ENCODE results near the gene LARGE1.

Gene LARGE1

DNA sequence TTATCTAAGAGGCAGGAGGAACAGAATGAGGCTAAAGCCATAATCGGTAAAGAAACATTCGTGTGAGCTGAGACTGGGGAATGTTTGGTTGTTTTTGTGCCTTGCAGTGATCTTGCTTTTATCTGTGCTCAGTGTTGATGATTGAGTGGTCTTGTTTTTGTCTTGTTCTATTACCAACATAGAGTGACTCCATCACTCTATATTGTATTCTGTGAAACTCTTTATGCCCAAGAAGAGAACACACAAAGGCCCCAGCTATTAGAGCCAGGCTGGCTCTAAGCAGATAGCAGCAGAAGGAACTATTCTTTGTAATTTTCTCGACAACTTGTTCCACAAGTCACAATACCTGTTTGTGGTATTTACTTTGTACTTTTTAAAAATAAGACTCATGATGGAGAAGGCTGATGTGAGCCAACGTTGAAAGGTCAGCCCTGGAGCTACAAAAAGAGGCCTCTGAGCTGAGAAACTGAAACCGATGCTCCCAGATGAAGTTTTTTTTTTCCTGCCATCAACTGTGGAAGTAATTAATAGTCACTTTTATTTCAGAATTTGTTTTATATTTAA lies 68.4 kb downstream of the LARGE1 start:
- no peak for DNase-seq

DNA sequence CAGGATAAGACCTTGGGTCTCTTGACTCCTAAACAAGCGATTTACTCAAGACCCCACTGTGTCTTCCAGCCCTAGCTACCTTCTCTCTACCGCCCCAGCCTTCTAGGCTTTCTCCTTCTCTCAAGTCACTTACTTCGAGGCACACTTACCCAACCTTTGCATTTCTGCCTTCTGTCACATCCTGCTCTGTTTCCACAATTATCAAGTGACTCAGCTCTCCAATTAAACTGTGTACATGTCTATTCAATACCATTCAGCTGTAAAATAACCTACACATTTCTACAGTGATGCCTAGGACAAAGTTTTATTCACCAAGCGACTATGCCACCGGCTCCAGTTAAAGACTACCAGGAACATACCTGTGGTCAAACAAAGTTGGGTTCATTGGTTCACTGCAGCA lies 69.0 kb downstream of the LARGE1 start:
- no peak for DNase-seq

DNA sequence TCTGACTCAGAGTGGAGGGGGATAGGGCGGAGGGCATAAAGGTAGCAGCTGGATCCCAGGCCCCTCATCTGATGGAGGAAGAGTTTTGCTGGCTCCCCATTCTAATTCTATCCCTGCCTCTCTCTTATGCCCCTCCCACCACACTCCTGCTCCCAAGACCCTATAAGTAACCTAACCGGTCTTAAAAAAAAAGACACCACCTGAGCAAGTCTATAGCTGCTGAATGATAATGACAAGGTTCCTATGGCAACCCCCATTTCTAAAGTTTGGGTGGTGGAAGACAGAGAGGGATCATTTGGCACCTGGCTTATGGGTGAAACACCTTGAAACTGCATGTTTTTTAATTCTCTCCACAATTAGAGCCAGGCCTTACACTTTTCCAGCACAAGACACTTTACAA lies 69.6 kb downstream of the LARGE1 start:
- DNase-seq: no peak

DNA sequence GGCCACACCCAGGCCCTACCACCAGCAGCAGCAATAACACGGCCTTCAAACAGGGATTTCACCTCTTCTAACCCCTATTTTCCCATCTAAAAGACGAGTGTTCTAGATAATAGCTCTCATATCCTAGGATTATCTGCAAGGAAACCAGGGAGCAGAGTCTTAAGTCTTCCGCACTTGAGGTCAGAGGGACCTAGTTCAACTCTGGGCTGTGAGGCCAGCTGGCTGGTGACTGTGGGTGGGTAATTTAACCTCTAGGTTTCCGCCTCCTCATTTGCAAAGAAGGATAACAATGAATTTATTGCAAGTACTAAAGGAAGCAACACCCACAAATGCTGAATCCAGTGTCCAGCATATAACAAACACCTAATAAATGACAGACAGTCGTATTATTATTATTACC lies 70.1 kb downstream of the LARGE1 start:
- no peak for DNase-seq

GRCh38 chr22:33848251-33848650 lies 72.0 kb downstream of the LARGE1 start:
- no peak for DNase-seq

- no peak for DNase-seq
These were observed 76.0 kb downstream of the LARGE1 start for GRCh38 chr22:33844273-33844672.

- DNase-seq: no peak
These were observed 77.7 kb downstream of the LARGE1 start for GRCh38 chr22:33842421-33843094.

DNA sequence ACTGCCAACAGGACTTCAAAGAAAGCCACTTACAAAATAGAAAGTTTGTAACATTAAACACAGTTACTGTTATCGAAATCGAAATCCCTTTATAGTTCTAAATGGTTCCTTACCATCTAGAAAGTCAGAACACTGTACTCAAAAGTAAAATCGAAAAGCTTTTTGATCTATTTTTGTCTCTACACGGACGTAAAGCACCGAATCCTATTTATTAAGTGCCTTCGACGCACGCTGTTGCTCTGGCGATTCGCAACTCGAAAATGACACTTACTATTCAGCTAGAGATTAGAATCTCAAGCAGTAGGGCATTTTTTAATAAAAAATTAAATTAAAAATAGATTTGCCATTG lies 78.3 kb downstream of the LARGE1 start:
- no peak for DNase-seq

GRCh38 chr22:33841281-33842005 lies 78.8 kb downstream of the LARGE1 start:
- no peak for DNase-seq

- no peak for DNase-seq
These were observed 81.6 kb downstream of the LARGE1 start for GRCh38 chr22:33838644-33839043.

DNA sequence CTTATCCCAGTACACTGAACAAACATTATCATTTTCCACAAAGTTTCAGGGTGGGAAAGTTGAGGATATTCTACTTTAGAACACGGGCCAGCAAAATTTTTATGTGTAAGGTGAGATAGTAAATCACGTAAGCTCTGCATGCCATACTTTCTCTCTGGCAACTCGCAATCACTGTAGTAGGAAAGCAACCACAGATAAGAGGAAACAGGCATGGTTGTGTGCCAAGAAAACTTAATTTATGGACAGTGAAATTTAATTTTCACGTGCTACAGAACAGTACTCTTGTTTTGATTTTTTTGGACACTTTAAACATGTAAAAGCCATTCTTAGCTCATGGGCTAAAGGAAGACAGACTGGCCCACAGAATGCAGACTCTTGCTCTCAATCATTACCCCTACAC lies 82.5 kb downstream of the LARGE1 start:
- no peak for DNase-seq

- no peak for DNase-seq
These were observed 85.0 kb downstream of the LARGE1 start for GRCh38 chr22:33835265-33835664.

GRCh38 chr22:33832558-33833151 lies 87.6 kb downstream of the LARGE1 start:
- DNase-seq: no peak

DNA sequence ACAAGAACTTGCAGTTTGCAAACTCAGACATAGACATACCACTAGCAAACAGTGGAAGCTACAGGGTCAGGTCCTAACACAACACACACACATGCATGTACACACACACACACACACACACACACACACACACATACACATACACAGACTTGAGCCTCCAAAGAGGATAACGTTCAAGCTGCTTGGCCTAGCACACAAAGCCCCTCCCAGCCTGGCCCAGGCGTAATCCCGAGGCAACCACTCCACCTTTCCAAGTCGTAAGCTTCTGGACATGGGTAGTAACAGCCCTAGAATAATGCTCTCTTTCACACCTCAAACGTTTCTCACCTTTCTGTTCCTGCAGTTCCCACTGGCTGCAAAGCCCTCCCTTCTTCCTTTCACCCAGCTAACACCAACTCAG lies 88.6 kb downstream of the LARGE1 start:
- no peak for DNase-seq

DNA sequence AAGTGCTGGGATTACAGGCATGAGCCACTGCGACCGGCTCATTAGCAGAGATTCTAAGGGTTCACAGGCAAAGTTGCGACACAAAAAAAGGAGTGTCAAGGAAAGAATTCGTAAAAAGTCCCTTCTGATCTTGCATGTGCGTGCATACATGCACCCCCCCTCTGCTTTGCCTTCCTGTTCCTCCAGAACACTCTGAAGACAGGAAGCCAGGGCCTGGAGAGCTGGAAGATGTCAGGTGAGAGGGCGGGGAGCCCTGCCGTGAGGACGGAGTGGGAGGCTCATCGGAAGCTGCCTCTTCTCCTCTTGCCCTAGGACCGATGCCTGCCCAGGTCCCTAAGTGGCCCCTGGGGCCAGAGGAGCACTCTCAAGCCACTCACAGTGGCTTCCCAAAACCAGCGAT lies 89.1 kb downstream of the LARGE1 start:
- no peak for DNase-seq

DNA sequence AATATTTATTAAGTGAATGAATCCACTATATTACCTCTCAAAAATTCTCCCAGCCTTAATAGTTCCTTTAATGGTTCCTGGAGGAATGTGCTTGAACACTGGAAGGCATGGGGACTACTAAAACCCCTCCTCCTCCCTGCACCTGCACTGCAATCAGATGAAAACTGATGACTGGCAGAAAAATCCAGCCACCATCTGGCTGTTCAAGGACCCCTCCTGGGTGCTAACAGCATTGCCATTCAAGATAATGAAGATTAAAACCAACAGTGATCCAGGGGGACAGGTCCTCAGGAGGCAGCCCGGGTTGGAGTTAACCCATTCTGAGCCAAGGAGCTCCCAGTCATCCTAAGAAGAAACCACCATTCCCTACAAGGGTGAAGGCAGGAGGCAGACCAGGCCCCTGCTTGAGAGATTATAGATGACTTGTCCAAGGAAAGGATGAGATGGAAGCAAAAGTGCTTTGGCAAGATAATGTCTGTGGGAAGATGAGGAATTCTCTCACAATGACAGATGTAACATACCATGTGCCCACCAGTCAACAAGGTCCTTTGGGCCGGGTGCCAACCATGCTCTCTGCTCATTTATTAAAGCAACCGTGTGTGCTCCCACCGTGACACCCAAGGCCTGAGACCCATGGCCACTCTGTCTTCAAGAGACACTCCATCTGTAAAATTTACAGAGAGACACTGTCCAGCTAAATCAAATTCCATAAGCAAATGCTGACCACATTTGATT lies 90.6 kb downstream of the LARGE1 start:
- no peak for DNase-seq

GRCh38 chr22:33828302-33828701 lies 92.0 kb downstream of the LARGE1 start:
- no peak for DNase-seq

DNA sequence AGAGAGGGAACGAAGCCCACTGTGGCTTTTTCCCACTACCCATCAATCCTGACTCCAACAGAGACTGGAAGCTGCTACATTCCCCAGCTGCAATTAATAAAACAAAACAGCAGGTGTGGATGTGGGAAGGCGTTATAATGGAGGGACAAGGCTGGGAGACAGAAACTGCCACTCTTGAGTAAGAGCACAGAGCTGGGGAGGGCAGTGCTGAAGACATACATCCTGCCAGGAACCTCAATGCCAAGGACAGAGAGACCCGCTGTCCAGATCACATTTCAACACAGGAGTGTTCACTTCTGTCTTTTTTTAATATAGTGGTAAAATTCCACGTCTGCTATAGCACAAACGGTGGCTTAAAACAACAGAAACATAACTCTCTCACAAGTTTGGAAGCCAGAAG lies 94.5 kb downstream of the LARGE1 start:
- no peak for DNase-seq

DNA sequence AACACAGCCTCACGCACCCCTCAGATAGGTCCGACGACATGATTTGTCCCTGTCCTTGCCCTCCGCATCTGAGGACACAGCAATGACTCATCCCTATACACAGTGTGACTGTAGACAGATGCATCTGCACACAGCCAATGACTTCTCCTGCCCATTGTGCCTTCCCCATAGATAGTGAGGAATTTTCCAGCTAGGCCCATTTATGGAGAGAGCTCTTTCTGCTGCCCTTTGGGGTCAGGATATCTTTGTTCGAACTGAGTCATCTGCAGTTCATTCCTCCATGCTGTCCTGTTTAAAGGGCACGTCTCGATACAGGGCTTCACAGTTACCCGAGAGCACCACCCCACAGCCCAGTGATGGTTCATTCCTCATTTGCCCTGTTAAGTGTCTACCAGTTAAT lies 96.7 kb downstream of the LARGE1 start:
- no peak for DNase-seq

- DNase-seq: no peak
These were observed 99.0 kb downstream of the LARGE1 start for GRCh38 chr22:33821290-33821689.

- no peak for DNase-seq
These were observed 100.5 kb downstream of the LARGE1 start for GRCh38 chr22:33819743-33820142.

GRCh38 chr22:33817512-33818127 lies 102.7 kb downstream of the LARGE1 start:
- DNase-seq: no peak

DNA sequence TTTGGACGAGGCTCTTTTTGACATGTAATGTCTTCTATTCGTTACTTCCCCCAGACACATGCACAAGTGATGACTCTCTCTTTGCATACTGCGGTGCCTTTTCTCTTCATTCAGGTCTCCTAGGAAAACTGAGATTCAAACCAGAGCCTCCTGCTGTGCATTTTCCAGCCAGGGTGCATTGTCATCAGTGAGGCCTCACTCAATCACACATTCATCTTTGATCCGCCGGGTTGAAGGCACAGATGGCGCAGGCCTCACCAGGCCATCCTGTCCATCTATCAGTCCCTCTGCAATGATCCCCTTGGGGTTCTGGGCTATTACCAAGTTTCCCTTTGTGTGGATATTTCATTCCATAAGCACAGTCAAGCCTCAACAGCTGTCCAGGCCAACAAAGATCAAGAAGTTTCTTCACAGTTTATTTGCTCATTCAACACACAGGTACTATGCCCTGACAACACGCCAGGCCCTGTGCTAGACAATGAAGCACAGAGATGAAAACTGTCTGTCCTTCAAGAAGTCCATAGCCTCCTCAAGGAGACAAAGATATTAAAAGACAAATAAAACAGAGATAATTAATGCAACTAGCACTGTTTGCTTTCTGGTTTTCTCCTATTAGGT lies 107.8 kb downstream of the LARGE1 start:
- no peak for DNase-seq
